T-helper 22 cell (primary cell): ENCODE measurements around the gene ANXA8.

Experiments
- DNase-seq: peaks from one replicate; pipeline ENCODE4 v3.0.0-alpha.2; 2020; ENCODE audit warnings: low read depth

The ANXA8 gene

DNA sequence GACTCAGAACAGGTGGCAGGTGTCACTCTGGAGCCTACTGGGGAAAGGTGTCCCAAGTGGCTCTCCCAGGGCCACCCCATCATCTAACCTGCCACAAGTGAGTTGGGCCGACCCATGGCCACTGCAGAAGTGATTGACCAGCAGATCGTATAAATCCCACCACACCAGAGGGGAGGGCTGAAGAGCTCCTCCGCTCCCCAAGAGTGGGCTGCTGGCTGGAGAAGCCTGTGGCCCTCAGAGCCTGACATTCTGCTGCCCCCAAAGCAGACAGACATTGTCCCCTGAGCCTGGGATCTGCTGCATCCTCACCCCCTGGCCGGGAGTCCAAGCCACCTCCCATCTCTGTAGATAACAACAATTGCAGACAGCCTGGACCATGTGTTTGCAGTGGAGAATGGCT is 36.7 kb downstream of the ANXA8 start:
- no peak for DNase-seq

DNA sequence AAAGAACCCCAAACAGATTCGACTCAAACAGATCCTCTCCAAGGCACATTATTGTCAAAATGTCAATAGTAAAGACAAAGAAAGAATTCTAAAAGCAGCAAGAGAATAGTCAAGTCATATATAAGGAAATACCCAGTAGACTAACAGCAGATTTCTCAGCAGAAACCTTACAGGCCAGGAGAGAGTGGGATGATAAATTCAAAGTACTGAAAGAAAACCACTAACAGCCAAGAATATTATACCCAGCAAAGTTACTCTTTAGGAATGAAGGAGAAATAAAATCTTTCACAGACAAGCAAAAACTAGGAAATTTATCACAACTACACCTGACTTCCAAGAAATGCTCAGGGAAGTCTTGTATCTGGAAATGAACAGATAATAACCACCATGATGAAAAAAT is 38.2 kb downstream of the ANXA8 start:
- DNase-seq, result no peak

DNA sequence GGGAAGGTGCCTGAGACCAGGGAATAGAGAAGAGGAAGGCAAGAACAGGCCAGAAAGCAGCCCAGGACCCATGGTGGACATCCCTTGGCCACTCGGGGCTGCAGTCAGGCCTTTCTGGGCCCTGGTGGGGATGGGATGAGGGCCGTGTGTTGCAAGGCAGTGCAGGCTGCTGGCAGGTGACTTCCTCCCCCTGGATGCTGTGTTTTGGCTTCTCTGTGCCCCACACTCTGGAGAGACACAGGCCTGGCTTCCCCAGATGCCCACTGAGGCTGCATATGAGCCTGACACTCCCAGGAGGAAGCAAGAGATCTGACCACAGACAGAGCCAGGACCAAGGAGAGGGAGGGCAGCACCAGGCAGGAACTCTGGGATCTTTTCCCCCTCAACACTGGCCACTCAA is 39.9 kb downstream of the ANXA8 start:
- no peak for DNase-seq

DNA sequence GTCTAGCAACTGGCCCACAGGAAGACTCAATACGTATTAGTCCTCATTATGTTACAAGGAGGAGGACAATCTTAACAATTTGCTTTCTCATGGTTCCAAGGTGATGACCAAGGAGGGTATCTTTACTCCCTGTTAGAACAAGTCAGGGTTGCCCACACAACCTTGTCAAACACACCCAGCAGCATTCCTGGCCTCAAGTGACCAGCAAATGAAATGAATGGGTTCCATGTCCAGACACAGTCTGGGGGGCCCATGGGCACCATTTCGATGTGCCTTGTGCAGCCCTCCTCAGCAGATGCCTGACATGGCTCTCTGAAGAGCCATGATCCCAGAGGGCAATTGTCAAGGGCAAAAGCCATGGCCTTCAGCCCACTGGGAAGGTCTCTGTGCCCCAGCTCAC is 40.8 kb downstream of the ANXA8 start:
- DNase-seq, result no peak

DNA sequence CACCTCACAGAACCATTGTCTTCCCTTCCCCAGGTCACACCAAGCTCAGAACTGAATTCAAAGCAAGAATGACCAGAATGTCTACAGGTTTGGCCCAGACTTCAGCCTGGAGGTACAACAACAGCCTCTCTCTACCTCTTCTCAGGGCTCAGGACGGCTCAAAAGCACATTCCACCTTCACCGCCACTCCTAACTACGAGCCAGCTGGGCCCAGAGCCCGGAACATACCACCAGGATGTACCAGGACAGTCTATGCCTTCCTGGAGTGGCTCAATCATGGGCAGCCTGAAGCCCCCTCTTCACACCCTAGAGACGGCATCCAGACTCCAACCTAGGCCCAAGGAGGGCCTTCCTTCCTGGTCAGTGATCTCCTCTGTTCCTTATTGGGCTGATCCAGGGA is 41.6 kb downstream of the ANXA8 start:
- no peak for DNase-seq

DNA sequence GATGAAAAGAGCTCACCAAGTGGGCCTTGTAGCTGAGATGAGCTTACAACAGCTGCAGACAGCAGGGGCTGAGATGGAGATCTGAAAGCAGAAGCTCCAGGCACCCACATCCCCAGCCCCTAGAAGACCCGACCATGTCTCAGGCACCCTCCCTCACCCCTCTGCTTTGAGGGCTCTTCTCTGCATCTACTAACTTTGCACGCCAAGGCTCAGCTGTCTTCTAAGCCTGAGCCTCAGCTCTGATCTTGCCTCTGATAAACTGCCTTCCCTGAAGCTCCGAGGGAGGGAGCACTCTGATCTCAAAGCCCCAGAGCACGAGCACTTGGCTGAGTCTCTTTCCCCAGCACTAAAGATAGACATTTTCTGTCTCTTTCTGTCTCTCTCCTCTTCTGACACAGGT is 42.0 kb downstream of the ANXA8 start:
- no peak for DNase-seq

DNA sequence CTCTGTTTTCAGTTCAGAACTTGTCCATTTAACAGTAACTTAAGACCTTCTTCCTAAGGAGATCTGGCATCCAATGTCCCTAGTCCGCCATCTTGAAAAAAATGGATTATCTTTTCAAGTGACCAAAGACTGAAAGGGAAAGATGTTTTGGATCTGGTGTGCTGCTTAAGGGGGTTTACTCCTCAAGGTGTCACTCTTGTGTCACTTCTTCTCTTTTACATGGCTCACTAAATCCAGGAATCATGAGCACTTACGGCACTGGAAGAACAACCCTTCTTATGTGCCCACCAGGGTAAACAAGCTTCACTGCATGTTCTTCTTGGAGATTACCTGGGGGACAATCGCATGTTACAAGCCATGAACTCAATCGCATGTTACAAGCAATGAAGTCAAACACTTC is 43.7 kb downstream of the ANXA8 start:
- no peak for DNase-seq

DNA sequence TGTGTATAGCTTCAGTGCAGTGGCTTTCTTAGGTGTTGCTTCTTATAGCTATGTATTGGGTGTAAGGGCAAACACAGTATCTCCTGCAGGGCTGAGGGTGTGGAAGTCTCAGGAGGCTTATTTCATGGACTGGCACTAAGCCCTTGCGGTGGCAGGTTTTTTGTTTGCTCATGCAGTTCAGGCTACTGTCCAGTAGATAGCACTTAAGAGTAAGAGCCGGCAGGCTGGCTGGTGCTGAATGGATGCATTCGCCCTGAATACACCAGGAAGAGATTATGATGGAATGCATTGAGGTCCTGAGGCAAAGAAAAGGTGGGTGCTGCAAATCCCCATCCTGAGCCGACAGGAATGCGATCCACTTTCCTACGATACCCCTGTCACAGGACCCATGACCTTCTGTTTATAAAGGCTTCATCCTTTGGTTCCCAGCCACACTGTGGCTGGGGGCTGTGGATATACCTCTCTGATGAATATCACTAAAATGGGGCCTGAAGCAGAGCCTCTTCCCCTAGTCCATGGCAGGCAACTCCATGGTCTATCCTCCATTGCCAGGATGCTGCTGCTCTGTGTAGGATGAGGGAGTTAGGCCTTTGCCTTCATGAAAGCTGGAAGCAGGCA is 44.9 kb downstream of the ANXA8 start:
- DNase-seq, result no peak

DNA sequence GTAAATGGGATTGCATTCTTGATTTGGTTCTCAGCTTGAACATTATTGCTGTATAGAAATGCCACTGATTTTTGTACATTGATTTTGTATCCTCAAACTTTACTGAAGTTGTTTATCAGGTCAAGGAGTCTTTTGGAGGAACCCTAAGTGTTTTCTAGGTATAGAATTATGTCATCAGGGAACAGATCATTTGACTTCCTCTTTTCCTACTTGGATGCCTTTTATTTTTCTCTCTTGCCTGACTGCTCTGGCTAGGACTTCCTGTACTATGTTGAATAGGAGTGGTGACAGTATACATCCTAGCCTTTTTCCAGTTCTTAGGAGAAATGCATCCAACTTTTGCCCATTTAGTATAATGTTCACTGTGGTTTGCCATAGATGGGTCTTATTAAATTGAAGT is 48.8 kb downstream of the ANXA8 start:
- no peak for DNase-seq

DNA sequence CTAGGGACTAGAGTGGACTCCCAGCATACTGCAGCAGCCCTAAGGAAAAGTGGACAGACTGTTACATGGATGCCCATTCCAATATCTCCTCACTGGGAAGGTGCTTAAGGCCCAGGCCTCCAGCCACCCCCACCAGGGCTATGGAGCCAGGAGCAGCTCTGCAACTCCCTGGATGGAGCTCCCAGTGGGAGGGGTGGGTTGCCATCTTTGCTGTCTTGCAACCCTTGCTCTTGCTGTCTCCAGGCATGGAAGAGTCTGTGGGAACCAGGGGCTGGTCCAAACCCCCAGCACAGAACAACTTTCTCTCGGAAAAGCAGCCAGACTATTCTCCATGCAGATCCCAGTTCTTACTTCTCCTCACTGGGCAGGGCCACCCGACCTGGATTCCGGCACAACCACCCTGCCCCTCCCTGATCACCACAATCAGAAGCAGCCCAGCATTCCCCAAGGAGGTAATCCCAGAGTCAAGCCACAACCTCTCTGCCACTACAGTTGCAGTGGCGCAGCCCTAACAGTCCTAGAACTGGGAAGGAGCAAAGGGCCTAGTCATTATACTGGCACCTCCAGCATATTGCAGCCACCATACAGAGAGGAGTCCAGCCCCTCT is 58.0 kb downstream of the ANXA8 start:
- no peak for DNase-seq

DNA sequence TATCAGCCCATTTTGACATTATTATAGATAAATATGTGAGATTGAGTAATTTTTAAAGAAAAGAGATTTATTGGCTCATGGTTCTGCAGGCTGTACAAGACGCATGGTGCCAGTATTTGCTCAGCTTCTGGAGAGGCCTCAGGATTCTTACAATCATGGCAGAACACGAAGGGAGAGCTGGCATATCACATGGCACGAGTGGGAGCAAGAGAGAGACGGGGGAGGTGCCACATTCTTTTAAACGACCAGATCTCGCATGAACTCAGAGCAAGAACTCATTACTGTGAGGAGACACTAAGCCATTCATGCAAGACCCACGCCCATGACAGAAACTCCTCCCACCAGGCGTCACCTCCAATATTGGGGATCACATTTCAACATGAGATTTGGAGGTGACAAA is 59.7 kb downstream of the ANXA8 start:
- no peak for DNase-seq

DNA sequence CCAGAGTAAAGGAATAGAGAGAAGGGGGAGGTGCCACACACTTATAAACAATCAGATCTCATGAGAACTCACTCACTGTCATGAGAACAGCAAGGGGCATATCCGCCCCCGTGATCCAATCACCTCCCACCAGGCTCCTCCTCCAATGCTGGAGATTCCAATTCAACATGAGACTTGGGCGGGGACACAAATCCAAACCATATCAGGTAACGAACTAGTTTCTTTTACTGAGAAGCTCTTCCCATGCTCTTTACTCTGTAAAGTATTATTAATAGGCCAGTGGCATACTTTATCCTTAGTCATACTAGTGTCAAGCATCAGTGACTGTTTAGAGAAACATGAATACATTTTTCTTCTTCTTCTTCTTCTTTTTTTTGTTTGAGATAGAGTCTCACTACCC is 60.4 kb downstream of the ANXA8 start:
- DNase-seq, result no peak

DNA sequence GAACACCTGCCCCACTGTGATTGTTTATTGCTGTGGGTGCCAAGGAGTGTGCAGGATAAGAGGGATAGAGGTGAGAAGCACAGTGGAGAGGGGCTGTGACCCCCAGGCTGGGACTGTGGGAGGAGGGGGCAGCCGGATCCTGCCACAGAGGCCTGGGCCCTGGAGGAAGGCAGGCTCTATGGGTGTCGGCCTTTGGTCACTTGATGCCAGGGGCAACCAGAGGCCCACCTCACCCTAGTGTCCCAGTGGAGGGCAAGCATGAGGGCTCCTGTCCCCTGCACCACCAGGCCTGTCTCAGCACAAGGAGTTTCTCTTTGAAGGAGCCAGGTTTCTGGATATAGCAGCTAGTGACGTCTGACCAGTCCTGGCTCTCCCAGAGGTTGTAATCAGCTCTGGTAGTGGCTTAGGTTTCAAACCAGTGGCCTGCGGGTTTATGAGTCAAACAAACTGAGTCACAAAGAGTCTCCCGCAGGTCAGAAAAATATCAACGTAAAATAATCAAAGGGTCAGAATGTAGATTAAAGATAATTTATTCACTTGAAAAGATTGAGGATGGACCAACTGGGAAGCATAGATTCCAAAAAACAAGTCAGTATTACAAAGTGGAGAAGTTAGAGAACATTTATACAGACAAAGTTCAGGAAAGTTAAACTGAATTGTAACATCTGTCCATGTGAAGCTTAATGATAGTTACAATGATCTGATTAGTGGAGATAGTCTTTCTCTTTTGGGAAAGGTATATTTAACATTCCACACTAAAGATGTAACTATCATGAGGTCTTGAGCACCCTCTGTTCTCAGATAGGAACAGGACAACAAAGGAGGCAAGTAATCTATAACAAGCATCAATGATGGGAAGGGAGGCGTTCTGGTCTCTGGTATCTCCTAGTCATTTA is 62.6 kb downstream of the ANXA8 start:
- DNase-seq, result no peak

DNA sequence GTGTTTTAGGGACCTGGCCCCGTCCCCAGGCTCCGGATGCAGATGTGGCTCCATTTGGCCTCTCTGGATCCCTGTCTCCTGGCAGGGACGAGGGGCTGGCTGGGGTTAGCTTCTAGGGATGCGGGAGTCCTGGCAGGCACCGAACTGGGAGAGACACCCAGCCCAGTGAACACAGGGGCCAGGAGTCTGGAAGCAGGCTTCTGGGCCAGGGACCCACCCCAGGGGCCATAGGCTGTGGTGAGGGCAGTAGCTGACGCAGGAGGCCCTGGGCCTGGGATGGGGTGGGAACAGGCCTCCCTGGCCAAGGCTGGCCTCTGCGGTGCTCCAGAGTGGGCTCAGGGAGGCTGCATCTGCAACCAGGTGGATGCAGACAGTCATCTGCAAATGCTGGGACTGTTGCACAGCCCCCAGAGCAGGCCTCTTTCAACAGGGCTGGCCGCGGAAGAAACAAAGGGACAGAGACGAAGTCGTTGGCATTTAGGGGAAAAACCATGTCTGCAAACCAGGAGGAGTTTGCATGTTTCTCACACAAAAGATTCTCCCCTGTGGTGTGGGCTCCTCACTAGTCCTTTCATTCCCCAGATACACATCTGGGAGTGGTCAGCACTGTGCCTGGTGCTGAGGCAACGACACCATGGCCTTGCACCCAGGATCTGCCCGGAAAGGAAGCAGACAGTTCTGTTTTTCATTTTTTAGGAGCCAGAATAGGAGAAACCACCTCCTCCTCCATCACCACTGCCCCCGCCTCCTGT is 63.4 kb downstream of the ANXA8 start:
- no peak for DNase-seq

DNA sequence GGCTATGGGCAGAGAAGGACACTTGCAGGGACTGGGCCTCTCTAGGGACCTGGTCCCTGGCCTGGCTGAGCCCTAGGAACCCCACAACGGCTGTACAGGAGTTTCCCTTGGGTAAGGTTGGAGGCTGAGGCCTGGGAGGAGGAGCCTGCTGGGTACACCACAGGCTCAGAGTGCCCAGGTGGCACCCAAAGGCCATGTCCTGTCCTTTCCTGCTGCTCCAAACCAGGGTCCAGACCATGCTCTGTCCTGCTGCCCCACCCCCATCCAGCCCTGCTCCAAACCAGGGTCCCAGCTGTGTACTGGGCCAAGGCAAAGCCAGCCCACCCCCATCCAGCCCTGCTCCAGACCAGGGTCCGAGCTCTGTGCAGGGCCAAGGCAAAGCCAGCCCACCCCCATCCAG is 64.5 kb downstream of the ANXA8 start:
- DNase-seq, result no peak

DNA sequence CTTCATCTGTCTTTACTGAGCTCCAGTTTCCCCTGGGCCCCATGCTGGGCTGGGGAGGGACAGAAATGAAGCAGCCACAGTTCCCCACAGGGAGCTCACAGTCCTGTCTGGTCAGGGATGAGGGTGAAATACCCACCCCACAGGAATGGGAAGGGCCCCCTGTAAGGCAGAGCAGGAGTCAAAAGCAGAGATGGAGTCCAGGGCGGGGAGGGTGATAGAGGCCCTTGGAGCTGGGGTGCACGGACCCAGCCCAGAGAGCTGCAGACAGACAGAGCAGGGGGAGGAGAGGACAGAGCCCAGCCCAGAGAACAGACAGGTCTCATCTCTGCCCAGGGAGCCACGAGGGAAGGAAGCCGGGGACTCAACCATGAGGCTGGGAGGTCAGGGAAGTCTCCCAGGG is 64.9 kb downstream of the ANXA8 start:
- DNase-seq, result no peak

DNA sequence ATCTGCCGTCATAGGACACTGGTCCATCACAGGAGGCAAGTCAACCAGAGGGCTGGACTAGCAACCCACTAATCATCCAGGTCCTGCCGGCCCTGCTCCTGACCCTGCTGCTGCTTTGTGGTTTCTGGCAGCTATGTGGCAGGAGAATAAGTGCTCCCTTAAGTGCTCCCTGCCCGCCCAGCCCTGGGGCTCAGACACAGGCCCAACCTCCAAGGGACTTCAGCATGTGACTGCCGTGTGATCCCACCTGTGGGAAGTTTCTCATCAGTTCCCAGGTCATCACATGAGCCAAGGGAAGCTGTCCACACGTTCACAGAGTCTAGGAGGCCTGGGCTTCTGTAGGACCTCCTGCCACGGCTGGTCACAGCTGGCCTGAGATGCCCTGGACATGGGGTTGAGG is 65.6 kb downstream of the ANXA8 start:
- no peak for DNase-seq
